PC-9 (cell line): ENCODE results near the gene HS3ST3A1.

ENCODE experiments used
- EZH2 ChIP-seq: fragments of 200-600 bp; sonication (generic); IDR thresholded peaks from 2 replicates; pipeline ENCODE4 v1.8.0; 2017; ENCODE audit warnings: antibody characterized with exemption, low read depth
- TF ChIP-seq, protein P1 (sequence below): fragments of 200-600 bp; sonication (generic); conservative IDR thresholded peaks from 2 replicates; pipeline ENCODE4 v1.6.1; 2017; ENCODE audit warnings: mixed run types, antibody characterized with exemption, mild to moderate bottlenecking, moderate library complexity

DNA sequence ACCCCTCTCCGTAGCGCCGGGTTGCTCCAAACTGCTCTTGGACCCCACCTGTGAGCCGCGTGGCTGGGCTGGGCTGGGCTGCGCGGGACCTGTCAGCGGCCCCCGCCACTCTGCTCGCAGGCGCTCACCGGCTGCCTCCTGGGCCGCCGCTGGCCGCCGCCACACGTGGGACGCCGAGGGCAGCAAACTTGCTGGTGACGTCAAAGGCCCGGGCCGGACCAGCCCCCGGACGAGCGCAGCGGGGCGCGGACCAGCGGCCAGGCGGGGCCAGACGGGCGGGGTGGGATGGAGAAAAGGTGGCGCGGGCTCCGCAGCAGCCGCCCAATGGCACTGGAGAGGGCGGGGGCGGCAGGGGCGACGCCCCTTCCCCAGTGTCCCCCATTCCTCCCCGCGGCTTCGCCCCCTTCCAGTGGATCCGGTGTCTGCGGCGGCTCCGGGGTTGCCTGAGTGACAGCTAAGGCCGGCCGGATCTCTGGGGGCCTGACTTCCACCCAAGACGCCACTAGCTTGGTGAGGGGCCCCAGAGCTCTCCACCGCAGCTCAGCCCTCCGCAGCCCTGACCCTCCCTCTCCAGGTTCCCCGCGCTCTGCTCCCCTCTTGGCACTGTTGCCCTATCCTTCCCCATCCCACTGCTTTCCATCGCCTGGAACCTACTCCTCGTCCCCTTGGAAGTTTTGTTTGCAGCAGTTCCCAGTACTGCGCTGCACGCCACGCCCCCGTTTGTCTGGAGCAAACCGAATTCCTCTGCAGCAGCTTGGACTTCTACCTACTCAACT, at the start of gene HS3ST3A1:
- TF ChIP-seq, protein P1, sequence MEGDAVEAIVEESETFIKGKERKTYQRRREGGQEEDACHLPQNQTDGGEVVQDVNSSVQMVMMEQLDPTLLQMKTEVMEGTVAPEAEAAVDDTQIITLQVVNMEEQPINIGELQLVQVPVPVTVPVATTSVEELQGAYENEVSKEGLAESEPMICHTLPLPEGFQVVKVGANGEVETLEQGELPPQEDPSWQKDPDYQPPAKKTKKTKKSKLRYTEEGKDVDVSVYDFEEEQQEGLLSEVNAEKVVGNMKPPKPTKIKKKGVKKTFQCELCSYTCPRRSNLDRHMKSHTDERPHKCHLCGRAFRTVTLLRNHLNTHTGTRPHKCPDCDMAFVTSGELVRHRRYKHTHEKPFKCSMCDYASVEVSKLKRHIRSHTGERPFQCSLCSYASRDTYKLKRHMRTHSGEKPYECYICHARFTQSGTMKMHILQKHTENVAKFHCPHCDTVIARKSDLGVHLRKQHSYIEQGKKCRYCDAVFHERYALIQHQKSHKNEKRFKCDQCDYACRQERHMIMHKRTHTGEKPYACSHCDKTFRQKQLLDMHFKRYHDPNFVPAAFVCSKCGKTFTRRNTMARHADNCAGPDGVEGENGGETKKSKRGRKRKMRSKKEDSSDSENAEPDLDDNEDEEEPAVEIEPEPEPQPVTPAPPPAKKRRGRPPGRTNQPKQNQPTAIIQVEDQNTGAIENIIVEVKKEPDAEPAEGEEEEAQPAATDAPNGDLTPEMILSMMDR, result no peak
- no peak for TF ChIP-seq EZH2
